ENCODE results near the gene EXOSC10. TPM values are rescaled to one million over a fixed set of nuclear protein-coding genes. Genes with fewer than 3 reads are reported as not detected.

EXOSC10 gene
- total and polyA plus RNA-seq, 9 of the 15 experiments (the other 6 are each of a cell fraction or from before 2014, with no cell fraction given): 23.4 to 150 (median 105) TPM

- TF ChIP-seq, protein P1, sequence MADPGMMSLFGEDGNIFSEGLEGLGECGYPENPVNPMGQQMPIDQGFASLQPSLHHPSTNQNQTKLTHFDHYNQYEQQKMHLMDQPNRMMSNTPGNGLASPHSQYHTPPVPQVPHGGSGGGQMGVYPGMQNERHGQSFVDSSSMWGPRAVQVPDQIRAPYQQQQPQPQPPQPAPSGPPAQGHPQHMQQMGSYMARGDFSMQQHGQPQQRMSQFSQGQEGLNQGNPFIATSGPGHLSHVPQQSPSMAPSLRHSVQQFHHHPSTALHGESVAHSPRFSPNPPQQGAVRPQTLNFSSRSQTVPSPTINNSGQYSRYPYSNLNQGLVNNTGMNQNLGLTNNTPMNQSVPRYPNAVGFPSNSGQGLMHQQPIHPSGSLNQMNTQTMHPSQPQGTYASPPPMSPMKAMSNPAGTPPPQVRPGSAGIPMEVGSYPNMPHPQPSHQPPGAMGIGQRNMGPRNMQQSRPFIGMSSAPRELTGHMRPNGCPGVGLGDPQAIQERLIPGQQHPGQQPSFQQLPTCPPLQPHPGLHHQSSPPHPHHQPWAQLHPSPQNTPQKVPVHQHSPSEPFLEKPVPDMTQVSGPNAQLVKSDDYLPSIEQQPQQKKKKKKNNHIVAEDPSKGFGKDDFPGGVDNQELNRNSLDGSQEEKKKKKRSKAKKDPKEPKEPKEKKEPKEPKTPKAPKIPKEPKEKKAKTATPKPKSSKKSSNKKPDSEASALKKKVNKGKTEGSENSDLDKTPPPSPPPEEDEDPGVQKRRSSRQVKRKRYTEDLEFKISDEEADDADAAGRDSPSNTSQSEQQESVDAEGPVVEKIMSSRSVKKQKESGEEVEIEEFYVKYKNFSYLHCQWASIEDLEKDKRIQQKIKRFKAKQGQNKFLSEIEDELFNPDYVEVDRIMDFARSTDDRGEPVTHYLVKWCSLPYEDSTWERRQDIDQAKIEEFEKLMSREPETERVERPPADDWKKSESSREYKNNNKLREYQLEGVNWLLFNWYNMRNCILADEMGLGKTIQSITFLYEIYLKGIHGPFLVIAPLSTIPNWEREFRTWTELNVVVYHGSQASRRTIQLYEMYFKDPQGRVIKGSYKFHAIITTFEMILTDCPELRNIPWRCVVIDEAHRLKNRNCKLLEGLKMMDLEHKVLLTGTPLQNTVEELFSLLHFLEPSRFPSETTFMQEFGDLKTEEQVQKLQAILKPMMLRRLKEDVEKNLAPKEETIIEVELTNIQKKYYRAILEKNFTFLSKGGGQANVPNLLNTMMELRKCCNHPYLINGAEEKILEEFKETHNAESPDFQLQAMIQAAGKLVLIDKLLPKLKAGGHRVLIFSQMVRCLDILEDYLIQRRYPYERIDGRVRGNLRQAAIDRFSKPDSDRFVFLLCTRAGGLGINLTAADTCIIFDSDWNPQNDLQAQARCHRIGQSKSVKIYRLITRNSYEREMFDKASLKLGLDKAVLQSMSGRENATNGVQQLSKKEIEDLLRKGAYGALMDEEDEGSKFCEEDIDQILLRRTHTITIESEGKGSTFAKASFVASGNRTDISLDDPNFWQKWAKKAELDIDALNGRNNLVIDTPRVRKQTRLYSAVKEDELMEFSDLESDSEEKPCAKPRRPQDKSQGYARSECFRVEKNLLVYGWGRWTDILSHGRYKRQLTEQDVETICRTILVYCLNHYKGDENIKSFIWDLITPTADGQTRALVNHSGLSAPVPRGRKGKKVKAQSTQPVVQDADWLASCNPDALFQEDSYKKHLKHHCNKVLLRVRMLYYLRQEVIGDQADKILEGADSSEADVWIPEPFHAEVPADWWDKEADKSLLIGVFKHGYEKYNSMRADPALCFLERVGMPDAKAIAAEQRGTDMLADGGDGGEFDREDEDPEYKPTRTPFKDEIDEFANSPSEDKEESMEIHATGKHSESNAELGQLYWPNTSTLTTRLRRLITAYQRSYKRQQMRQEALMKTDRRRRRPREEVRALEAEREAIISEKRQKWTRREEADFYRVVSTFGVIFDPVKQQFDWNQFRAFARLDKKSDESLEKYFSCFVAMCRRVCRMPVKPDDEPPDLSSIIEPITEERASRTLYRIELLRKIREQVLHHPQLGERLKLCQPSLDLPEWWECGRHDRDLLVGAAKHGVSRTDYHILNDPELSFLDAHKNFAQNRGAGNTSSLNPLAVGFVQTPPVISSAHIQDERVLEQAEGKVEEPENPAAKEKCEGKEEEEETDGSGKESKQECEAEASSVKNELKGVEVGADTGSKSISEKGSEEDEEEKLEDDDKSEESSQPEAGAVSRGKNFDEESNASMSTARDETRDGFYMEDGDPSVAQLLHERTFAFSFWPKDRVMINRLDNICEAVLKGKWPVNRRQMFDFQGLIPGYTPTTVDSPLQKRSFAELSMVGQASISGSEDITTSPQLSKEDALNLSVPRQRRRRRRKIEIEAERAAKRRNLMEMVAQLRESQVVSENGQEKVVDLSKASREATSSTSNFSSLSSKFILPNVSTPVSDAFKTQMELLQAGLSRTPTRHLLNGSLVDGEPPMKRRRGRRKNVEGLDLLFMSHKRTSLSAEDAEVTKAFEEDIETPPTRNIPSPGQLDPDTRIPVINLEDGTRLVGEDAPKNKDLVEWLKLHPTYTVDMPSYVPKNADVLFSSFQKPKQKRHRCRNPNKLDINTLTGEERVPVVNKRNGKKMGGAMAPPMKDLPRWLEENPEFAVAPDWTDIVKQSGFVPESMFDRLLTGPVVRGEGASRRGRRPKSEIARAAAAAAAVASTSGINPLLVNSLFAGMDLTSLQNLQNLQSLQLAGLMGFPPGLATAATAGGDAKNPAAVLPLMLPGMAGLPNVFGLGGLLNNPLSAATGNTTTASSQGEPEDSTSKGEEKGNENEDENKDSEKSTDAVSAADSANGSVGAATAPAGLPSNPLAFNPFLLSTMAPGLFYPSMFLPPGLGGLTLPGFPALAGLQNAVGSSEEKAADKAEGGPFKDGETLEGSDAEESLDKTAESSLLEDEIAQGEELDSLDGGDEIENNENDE (IDR thresholded peaks at IDR 0.05; ENCODE audit: low read depth, low read length): no peak
- TF ChIP-seq KHSRP (IDR thresholded peaks at IDR 0.05) (no peak), ZBTB34 (CRISPR knock-in tag; IDR thresholded peaks at IDR 0.05) (no peak), HMGN3 (IDR thresholded peaks at IDR 0.05; ENCODE audit: borderline replicate concordance, extremely low read depth, insufficient read length, low read depth, low read length) (no peak), MEIS2 (IDR thresholded peaks at IDR 0.05; ENCODE audit: partially characterized antibody) (no peak), PCBP2 (IDR thresholded peaks at IDR 0.05; ENCODE audit: low read depth, low read length, poor library complexity, severe bottlenecking) (no peak), GABPB2 (CRISPR knock-in tag; conservative IDR thresholded peaks at IDR 0.05) (no peak), NCOA1 (IDR thresholded peaks at IDR 0.05; ENCODE audit: low read depth) (no peak), RB1 (IDR thresholded peaks at IDR 0.05; ENCODE audit: low read depth) (no peak), NFYB (IDR thresholded peaks at IDR 0.05; ENCODE audit: extremely low read depth, insufficient read length) (no peak), BRD9 (IDR thresholded peaks at IDR 0.05; ENCODE audit: low read depth, partially characterized antibody) (no peak)
- TF ChIP-seq, protein P2, sequence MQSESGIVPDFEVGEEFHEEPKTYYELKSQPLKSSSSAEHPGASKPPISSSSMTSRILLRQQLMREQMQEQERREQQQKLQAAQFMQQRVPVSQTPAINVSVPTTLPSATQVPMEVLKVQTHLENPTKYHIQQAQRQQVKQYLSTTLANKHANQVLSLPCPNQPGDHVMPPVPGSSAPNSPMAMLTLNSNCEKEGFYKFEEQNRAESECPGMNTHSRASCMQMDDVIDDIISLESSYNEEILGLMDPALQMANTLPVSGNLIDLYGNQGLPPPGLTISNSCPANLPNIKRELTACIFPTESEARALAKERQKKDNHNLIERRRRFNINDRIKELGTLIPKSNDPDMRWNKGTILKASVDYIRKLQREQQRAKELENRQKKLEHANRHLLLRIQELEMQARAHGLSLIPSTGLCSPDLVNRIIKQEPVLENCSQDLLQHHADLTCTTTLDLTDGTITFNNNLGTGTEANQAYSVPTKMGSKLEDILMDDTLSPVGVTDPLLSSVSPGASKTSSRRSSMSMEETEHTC (IDR thresholded peaks at IDR 0.05): no peak
Observed at GRCh38 chr1:11059155-11059967, 40.3 kb downstream of the EXOSC10 start (continued).

Data from K562 (cell line).